ENCODE measurements around the gene KCNA4.
"Not testable (repeated sequence)": the region's sequence is repeated elsewhere in the genome, so short reads cannot be mapped to it uniquely, and the experiment has no call there.

The KCNA4 gene

DNA sequence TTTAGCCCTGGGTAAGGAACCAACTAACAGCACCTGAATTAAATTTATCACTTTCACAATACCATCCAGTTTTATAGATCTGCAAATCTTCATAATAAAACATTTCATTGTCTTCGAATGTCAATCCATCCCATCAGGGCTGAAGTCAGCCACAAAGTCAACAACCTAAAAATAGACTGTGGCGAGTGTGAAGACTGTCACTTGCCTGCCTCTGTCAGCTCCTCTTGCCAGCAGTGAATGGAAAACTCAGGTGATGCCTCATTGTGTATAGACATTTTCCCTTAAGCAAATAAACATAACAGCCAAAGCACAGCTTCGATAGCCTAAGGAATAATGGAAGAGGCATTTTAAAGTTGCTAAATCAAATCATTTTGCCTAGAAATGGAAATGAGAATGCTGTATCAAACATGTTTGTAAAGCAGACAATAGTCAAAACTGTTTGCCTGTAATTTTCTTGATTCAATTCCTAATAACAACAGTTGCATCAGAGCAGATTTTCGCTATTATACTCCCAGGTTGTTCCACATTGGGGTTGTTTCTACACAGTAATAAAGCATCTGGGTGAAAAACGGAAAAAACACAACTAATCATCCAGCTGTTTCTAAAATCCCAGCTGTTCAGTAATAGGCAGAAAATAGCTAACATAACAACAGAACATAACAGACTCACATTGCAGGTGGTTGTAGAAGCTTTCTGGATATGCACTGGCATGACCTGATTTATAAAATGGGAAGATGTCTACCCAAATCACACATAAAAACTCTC lies 15.7 kb downstream of the KCNA4 start:
- DNase-seq (ENCODE audit: low read depth), result no peak

GRCh38 chr11:29996016-29996415 lies 20.8 kb downstream of the KCNA4 start:
- DNase-seq (ENCODE audit: low read depth), result no peak

DNA sequence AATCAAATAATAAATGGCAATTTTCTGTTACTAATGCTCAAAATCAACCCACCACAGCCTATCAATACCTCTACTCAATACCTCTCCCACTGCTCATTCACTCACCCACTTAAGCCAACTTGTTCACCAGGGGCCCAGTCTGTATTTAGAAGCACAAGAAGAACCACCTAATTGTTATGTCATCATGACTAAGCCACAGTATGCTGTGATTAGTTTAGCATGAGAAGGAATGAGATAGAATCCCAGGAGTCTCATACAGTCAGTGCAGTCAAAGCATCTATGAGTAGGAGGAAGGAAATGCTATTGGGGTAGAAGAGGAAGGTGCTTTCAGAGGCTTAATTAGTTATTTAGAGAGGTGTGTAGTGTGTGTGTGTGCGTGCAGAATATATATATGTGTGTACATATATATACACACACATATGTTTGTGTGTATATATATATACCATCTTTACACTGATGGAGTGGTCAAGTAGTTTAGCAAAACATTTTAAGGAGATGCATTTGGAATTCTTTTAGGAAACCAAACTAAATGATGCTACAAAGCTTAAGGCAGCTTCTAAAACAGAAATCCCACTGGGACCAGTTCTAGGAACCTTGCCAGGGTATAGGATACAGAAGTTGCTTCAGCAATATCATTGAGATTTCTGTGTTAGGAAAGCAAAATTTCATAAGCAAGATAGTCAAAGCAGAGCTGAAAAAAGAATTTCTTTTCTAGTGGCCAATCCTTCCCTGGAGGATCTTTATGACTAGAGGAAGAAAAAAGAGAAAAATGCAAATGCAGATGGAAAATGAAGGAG lies 27.5 kb downstream of the KCNA4 start:
- DNase-seq (ENCODE audit: low read depth), result no peak

DNA sequence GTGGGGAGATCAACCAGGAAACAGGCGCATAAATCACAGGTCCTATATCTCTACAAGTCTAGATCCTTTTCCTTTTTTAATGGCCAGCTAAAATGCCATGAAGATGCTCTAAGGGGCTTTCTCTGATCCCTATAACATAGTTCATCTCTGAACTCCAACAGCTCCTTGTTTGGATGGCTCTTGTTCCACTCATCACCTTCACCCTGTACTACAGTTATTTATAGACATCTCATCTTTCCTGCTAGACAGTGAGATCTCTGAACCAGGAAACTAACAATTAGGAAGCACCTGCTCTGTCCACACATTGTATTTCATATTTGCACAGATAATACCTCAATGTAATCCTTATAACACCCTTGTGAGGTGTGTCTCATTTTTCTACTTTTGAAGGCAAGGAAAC lies 31.6 kb downstream of the KCNA4 start:
- no peak for DNase-seq (ENCODE audit: low read depth)

DNA sequence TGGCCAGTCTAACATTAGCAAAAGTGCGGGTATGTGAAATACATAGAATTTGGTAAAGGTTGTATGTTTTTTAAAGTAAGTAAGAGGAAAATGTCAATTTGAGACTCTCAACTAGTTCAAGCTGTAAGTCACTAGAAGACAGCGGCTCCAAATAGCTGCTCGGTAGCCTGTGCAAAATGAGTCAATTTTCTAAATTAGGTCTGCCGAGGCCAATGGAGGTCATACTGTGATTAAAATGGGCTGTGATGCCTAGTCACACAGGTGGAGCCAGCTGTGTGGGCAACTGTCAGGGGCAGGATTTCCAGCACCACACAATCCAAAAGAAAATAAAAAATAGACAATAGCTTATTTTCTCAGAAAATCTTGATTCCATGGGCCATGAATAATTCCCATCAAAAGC lies 32.3 kb downstream of the KCNA4 start:
- DNase-seq (ENCODE audit: low read depth), result no peak

GRCh38 chr11:29978549-29978948 lies 38.3 kb downstream of the KCNA4 start:
- DNase-seq (ENCODE audit: low read depth), result no peak

- DNase-seq (ENCODE audit: low read depth), result not testable (repeated sequence)
Measured at GRCh38 chr11:29975580-29975979, 41.2 kb downstream of the KCNA4 start.

DNA sequence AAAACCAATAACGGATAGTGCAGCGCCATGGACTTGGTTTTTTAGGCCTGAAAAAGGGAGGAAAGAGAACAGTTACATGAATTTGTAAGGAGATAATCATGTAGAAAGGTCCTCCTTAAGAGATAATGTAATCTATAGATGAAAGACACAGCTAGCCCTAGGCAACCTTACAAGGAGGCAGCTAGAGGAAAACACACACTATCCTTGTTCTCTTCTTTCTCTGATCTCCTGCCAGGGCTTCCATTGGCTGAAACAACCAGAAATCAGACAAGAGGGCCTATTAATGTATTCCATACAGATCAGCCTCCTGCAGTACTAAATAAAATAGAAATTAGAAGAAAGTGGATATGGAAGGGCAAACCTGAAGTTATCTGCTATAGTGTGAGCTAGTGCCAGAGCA lies 53.0 kb downstream of the KCNA4 start:
- DNase-seq (ENCODE audit: low read depth), result no peak

DNA sequence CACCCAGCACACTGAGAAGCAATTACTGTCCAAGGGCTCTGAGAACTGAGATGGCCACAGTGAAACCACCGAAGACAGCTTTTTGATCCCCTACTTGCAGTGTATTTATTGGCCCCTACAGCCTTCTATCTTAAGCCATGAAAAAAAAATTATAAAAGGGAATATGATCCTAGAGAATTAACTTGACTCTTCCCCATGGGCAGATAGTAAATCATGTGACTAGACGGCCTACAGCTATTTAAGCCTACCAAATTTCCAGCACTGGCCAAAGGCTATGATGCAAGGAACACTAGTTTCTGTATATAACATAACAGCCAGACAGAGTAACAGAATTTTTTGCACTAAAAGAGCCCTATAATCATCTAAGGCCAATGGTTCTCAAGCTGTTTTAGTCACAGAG lies 53.8 kb downstream of the KCNA4 start:
- DNase-seq (ENCODE audit: low read depth), result no peak

DNA sequence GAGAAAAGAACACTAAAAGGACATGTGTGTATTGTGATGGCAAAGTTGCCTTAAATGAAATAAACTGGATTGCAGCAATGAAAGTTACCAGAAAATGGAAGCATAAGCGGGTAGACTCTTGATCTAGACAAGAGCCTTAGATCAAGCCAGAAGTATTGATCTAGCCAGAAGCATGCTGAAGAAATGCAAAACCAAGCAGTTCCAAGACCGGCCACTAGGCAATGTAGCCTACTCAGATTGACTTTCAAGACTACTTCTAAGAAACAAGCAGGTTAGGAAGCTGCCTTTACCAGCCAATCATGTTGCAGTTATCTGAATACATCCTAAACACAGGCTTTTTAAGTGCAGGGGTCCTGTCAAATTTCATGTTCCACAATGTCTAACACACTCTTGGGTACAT lies 54.6 kb downstream of the KCNA4 start:
- peak; percentile 0 for DNase-seq (ENCODE audit: low read depth)

All from iris pigment epithelial cell (primary cell).